Colonic mucosa (tissue), 4 donors: ENCODE results near the gene SCN5A. TPM values are rescaled to one million over a fixed set of nuclear protein-coding genes. Genes with fewer than 3 reads are reported as not detected.

Source experiments
- DNase-seq: peaks from one replicate; pipeline ENCODE4 v3.0.0-alpha.2; 2020
- H3K27ac ChIP-seq: fragments of 200-600 bp; one replicate; pipeline ENCODE4 v1.8.0; 2021
- H3K27me3 ChIP-seq: fragments of 200-600 bp; one replicate; pipeline ENCODE4 v1.8.0; 2021
- H3K36me3 ChIP-seq: fragments of 200-600 bp; one replicate; pipeline ENCODE4 v1.8.0; 2021
- H3K4me1 ChIP-seq: fragments of 200-600 bp; one replicate; pipeline ENCODE4 v1.8.0; 2021; ENCODE audit warnings: mild to moderate bottlenecking
- H3K4me3 ChIP-seq: fragments of 200-600 bp; one replicate; pipeline ENCODE4 v1.8.0; 2021
- H3K9ac ChIP-seq, 2 donors: one replicate each; pipeline ENCODE4 v1.7.0; 2013; ENCODE audit warnings: control low read depth in 2 of 2, low read depth in 2 of 2, low read length in 2 of 2
- H3K9me3 ChIP-seq: fragments of 200-600 bp; one replicate; pipeline ENCODE4 v1.8.0; 2021
- intact Hi-C: fragments of 100-400 bp; cut with DNase I; formaldehyde crosslinking; loops from one replicate; pipeline ENCODE4 v1.14.1; 2022
- total RNA-seq, 2 donors: library from RNA; stranded (reverse); fragmentation: NEBNext Ultra II Directional in 1 of 2; extraction: Animal tissue kit (Norgen Biotek cat#: 25700) in 1 of 2; gene quantifications; one replicate each; pipeline ENCODE4 v1.2.1, GENCODE V29; 2021
- TF ChIP-seq, protein P1 (sequence below): fragments of 200-600 bp; IDR thresholded peaks from one replicate; pipeline ENCODE4 v1.8.0; 2022; ENCODE audit warnings: antibody characterized with exemption, mild to moderate bottlenecking
- donor health status: healthy.
- donor health status: DM: no; HTN: no; CAD: no.
- donor health status: DM: no; HTN: no; CAD: no.

Gene SCN5A
- total RNA-seq, 2 donors from 2014 or later = 0.32 to 0.45 TPM

DNA sequence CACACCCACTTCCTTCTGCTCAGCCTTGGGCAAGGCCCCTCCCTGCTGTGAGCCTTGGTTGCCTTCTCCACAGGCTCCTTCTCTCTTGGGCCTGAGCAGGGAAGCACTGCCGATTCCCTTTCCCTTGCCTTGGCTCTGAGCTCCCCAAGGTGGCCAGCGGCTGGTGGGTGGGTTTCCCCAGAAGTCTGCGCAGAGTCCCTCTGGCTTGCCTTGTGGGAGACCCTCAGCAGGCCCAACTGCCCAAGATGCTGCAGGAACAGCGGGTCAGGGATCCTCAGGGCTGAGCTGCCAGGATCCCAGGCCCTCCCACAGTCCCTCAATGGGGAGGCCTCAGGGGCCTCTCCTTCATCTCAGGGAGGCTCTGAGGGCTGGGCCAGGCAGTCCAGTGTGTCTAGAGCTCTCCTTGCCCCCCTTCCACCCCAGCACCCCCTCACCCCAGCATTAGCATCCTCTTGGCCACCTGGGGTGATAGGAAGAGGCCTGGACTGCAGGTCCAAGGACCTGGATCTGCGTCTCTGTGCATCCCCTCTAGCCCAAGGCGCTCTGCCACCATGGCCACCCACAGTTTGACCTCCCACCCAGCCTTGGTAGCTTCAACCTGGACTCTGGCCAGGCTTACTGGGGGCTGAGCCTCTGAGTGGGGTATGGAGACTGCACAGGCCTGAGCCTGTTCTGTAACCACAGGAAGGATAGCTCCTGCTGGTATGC is 84.7 kb downstream of the SCN5A start:
- Histone ChIP-seq H3K27me3 (no peaks in the 10 kb centered on the region), H3K4me3 (no peak overlapping the region), H3K4me1 (no peaks in the 10 kb centered on the region), H3K9me3 (no peaks in the 10 kb centered on the region), H3K9ac (no peak overlapping the region), H3K36me3 (no peaks in the 10 kb centered on the region), H3K27ac (no peak overlapping the region)
- TF ChIP-seq, protein P1, sequence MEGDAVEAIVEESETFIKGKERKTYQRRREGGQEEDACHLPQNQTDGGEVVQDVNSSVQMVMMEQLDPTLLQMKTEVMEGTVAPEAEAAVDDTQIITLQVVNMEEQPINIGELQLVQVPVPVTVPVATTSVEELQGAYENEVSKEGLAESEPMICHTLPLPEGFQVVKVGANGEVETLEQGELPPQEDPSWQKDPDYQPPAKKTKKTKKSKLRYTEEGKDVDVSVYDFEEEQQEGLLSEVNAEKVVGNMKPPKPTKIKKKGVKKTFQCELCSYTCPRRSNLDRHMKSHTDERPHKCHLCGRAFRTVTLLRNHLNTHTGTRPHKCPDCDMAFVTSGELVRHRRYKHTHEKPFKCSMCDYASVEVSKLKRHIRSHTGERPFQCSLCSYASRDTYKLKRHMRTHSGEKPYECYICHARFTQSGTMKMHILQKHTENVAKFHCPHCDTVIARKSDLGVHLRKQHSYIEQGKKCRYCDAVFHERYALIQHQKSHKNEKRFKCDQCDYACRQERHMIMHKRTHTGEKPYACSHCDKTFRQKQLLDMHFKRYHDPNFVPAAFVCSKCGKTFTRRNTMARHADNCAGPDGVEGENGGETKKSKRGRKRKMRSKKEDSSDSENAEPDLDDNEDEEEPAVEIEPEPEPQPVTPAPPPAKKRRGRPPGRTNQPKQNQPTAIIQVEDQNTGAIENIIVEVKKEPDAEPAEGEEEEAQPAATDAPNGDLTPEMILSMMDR = no peak
- no peak for DNase-seq
- intact Hi-C loops = no loop called here

DNA sequence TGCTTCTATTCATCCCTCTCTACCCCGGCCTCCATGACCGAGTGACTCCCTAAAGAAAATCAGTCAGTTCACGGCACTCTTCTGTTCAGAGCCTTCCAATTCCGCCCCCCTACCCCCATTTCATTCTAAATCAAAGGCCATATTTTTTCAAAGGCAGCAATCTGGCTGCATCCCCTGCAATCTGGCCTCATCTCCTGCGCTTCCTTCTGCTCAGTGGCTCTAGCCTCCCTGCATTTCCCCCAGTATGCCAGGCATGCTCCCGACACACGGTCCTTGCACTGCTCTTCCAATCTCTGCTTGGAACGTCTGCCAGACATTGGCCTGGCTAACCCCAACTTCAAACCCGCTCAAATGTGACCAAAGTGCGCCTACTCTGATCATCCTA is 85.6 kb downstream of the SCN5A start:
- H3K9me3 ChIP-seq = no peaks in the 10 kb centered on the region
- DNase-seq = no peak
- H3K4me3 ChIP-seq = no peak overlapping the region
- no peak overlapping the region for H3K9ac ChIP-seq
- H3K36me3 ChIP-seq = no peaks in the 10 kb centered on the region
- intact Hi-C loops = no loop called here
- no peak overlapping the region for H3K27ac ChIP-seq
- H3K27me3 ChIP-seq = no peaks in the 10 kb centered on the region
- TF ChIP-seq, protein P1 = no peak
- H3K4me1 ChIP-seq = no peaks in the 10 kb centered on the region

DNA sequence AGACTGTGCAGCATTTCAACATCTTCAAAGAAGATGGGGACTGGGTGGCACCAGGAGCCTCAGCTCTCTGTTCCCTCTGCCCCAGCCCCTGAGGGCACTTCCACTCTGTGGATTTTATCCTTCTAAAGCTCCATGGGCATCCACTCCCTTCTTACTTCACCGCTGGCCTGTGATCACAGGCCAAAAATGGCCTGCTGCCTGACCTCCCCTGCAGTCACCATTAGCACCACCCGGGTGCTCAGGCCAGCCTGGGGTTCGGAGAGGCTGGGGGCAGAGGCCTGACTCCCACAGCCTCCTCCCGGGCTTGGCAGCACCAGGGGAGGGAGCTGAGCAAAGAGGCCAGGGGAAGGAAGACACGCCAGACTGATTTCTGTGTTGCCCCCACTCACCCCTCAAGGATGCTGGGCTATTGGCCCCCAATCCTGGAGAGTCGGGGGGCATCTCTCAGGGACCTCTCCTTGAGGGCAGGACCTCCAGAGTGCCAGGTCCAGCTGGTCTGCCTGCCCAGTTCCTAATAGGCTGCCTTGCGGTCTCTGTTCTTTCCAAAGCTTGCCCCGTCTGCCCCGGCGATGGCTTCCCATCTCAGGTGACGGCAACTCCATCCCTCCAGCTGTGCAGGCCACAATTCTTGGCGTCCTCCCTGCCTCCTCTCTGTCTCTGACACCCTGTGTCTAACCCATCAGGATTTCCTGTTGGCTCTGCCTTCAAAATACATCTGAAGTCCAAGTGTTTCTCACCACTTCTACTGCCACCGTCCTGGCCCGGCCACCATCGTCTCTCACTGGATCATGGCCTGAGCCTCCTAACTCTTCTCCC is 86.2 kb downstream of the SCN5A start:
- H3K4me1 ChIP-seq = no peaks in the 10 kb centered on the region
- TF ChIP-seq, protein P1 = no peak
- DNase-seq = no peak
- no peak overlapping the region for H3K9ac ChIP-seq
- H3K36me3 ChIP-seq = no peaks in the 10 kb centered on the region
- H3K4me3 ChIP-seq = no peak overlapping the region
- intact Hi-C loops = no loop called here
- no peaks in the 10 kb centered on the region for H3K9me3 ChIP-seq
- no peak overlapping the region for H3K27ac ChIP-seq
- H3K27me3 ChIP-seq = no peaks in the 10 kb centered on the region

DNA sequence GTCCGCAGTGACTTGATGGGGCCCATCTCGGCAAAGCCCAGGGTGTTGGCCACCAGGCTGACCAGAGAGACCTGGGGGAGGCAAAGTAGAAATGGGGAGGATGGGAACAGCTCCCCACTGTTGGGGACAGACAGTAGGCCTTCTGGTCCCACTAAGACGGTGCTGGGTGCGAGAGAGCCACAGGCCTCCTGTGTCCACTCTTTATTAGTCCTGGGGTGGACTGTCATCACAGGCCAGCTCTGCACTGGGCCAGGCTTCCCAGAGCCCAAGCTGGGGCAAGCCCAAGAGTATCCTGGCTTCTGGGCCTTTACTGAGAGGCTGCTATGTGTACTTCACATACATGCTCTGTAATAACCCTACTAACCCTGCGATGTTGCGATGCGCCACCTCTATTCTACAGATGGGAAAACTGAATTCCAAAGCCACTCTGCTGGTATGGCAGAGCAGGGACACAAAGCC is 87.0 kb downstream of the SCN5A start:
- no peak overlapping the region for H3K4me3 ChIP-seq
- no peaks in the 10 kb centered on the region for H3K9me3 ChIP-seq
- intact Hi-C loops = no loop called here
- H3K27me3 ChIP-seq = no peaks in the 10 kb centered on the region
- no peaks in the 10 kb centered on the region for H3K36me3 ChIP-seq
- H3K9ac ChIP-seq = no peak overlapping the region
- TF ChIP-seq, protein P1 = no peak
- DNase-seq = no peak
- H3K4me1 ChIP-seq = no peaks in the 10 kb centered on the region
- H3K27ac ChIP-seq = no peak overlapping the region

DNA sequence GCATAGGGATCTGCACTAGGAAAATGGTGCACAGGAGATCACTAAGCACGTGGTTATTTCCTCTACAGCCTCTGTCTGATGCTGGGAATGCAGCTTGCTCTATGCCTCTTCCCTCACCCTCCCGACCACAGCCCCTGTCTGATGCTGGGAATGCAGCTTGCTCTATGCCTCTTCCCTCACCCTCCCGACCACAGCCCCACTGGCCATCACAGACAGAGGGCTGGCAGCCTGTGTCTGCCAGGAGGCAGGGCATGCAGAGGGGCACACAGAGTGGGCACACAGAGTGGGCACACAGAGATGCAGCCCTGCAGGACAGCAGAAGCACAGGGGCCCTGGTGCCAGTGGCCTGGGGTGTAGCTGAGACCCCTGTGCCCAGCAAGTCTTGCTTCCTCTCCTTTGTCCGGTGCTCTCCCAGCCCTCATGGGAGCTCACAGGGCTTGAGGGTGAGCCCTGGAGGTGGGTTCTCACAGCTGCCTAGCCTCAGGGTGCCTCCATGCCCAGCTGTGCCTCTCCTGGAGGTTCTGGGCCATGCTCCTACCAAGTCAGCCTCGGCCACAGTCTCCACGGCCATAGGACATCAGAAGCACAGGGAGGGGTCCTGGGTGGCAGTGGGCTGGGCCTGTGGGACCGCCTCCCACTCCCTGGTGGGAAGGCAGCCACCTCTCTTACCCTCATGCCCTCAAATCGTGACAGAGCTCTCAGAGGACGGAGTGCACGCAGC is 87.6 kb downstream of the SCN5A start:
- DNase-seq = no peak

More for the DNA sequence above, 87.6 kb downstream of the SCN5A start:
- Histone ChIP-seq H3K9ac (no peak overlapping the region), H3K9me3 (no peaks in the 10 kb centered on the region), H3K27ac (no peak overlapping the region), H3K4me1 (no peaks in the 10 kb centered on the region), H3K4me3 (no peak overlapping the region), H3K36me3 (no peaks in the 10 kb centered on the region), H3K27me3 (no peaks in the 10 kb centered on the region)
- intact Hi-C loops = no loop called here
- TF ChIP-seq, protein P1 = no peak
